Fibroblast of the aortic adventitia (primary cell): ENCODE results near the gene NDUFA3. TPM values are rescaled to one million over a fixed set of nuclear protein-coding genes. Genes with fewer than 3 reads are reported as not detected.
A peak's percentile ranks its signal among the peaks of the same experiment; 100 is the strongest.

Experiments used
- DNase-seq: peaks from one replicate; pipeline ENCODE4 v3.0.0-alpha.2; 2010; ENCODE audit warnings: low read depth
- H3K4me3 ChIP-seq: 2 replicates; pipeline ENCODE4 v1.5.1; 2011; ENCODE audit warnings: low read depth, mild to moderate bottlenecking, control low read depth, low read length, moderate library complexity
- total RNA-seq: library from RNA; depleted of rRNA; stranded (reverse); fragments of >200 nt; gene quantifications from 2 replicates; pipeline ENCODE4 v1.2.3, GENCODE V29; 2012; ENCODE audit warnings: low replicate concordance
- TF ChIP-seq, protein P1 (sequence below): IDR thresholded peaks from 2 replicates; pipeline ENCODE4 v1.5.1; 2011; ENCODE audit warnings: mild to moderate bottlenecking, low read length, control low read depth, inconsistent platforms; ENCODE audit not compliant: insufficient read depth

Gene NDUFA3
- total RNA-seq, 1 donor, result 9.0 TPM

DNA sequence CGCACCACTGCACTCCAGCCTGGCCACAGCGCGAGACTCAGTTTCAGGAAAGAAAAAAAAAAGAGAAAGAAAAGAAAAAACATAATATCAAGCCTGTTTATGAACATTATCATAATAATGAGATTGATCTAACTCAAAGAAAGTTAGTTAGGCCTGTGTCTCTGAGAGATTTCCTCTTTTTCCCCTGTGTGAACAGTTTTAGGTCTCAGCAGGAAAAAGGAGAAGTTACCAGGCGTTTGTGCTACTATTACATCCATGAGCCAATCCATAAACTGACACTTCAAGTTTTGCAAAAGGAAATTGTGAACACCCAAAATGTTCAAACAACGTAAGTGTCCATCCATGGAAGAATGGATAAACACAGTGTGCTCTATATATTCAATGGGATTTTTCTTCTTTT, 25.3 kb upstream of the NDUFA3 start:
- H3K4me3 ChIP-seq, result no peak overlapping the region
- TF ChIP-seq, protein P1, sequence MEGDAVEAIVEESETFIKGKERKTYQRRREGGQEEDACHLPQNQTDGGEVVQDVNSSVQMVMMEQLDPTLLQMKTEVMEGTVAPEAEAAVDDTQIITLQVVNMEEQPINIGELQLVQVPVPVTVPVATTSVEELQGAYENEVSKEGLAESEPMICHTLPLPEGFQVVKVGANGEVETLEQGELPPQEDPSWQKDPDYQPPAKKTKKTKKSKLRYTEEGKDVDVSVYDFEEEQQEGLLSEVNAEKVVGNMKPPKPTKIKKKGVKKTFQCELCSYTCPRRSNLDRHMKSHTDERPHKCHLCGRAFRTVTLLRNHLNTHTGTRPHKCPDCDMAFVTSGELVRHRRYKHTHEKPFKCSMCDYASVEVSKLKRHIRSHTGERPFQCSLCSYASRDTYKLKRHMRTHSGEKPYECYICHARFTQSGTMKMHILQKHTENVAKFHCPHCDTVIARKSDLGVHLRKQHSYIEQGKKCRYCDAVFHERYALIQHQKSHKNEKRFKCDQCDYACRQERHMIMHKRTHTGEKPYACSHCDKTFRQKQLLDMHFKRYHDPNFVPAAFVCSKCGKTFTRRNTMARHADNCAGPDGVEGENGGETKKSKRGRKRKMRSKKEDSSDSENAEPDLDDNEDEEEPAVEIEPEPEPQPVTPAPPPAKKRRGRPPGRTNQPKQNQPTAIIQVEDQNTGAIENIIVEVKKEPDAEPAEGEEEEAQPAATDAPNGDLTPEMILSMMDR, result no peak
- no peak for DNase-seq

GRCh38 chr19:54081032-54081431, 21.6 kb upstream of the NDUFA3 start, which contains the start of gene TARM1:
TARM1 (minus strand) TSS chr19:54081365; CDS start chr19:54081340, 25 bp downstream.
- no peak within 1 kb of the TSS for H3K4me3 ChIP-seq
- no peak for DNase-seq
- TF ChIP-seq, protein P1, result no peak

DNA sequence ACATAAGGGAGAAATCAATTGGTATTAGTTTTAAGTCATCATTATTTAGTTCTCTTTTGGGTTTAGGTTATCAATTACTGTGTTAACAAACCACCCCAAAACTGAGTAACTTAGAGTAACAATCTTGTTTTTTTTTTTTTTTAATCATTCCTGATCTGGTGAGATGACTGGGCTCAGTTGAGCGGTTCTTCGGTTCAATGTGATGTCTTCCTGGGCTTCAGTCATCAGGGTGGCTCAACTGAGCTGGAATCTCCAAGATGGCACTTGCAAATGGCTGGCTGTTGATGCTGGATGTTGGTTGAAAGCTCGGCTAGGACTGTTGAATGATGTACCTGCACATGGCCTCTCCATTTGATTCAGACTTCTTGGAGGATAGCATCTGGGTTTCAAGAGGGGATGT, 18.2 kb upstream of the NDUFA3 start:
- H3K4me3 ChIP-seq, result no peak overlapping the region
- TF ChIP-seq, protein P1, result no peak
- no peak for DNase-seq

DNA sequence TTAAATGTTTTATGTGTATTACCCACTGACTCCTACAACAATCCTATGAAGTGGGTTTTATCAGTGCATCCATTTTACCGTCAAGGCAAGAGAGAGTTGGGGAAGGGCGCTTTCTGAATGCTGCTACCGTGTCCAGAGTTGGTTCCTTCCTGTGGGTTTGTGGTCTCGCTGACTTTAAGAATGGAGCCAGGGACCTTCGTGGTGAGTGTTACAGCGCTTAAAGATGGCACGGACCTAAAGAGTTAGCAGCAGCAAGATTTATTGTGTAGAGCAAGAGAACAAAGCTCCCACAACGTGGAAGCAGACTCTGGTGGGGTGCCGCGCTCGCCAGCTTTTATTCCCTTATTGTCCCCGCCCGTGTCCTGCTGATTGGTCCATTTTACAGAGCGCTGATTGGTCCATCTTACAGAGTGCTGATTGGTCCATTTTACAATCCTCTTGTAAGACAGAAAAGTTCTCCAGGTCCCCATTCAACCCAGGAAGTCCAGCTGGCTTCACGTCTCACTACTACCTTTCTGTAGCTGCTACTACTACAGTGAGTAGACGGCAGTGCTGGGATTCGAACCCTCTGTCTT, 8.1 kb upstream of the NDUFA3 start:
- no peak overlapping the region for H3K4me3 ChIP-seq
- TF ChIP-seq, protein P1, result no peak
- no peak for DNase-seq

DNA sequence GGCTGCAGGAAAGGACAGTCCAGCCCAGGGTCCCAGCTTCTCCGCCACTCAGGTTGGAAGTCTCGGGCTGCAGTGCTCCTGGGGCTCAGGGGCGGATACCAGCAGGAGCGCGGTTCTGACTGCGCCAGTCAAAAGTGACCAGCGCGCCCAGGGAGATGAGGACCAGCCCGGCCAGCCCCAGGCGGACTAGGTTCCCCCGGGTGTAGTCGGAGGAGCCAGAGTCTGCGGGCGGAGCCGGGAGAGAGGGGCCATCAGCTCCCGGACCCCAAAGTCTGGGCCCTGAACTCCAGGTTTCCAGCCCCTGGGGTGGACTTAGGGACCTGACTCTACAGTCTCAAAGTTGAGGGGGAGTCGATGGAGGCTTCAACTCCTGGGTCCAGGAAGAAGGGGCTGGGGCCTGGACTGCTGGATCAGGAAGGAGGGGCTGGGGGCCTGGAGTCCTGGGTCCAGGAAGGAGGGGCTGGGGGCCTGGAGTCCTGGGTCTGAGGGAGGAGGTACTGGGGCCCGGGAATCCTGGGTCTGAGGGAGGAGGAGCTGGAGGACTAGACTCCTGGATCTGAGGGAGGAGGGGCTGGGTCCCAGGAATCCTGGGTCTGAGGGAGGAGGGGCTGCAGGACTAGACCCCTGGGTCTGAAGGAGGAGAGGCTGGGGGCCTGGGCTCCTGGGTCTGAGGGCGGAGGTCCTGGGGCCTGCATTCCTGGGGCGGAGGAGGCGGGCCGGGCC, 7.4 kb upstream of the NDUFA3 start:
- DNase-seq, result no peak
- H3K4me3 ChIP-seq, result peak overlapping the region; percentile 56
- TF ChIP-seq, protein P1, result no peak

GRCh38 chr19:54095859-54096616, 6.6 kb upstream of the NDUFA3 start:
- peak overlapping the region; percentile 56 for H3K4me3 ChIP-seq
- peak; percentile 39 for DNase-seq

DNA sequence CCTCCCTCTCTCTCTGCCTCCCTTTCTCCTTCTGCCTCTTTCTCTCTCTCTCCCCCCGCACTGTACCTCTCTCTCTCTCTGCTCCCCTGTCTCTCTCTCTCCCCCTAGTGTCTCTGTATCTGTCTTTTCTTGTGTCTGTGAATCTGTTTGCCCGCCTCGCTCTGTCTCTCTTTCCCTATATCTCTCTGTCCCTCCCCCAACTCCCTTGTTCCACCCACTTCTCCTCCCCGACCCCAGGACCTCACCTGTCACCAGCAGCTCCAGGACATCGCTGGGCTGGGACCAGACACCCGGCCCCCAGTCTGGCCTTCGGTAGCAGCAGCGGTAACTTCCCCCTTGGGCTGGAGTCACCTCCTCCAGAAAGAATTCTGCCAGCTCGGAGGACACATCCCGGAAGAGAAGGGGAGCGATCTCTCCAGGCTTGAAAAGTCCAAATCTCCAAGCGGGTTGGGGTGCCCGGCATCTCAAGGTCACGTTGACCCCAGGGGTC, 6.0 kb upstream of the NDUFA3 start:
- TF ChIP-seq, protein P1, result peak; percentile 48
- H3K4me3 ChIP-seq, result peak overlapping the region; percentile 49

More for the DNA sequence above, 6.0 kb upstream of the NDUFA3 start:
- peak; percentile 59 for DNase-seq
